GM06990 (cell line): ENCODE measurements around the gene TMEM151A.

ENCODE experiments used
- DNase-seq: peaks from one replicate; pipeline ENCODE4 v3.0.0-alpha.2; 2011; ENCODE audit not compliant: insufficient read length; ENCODE audit errors: extremely low read depth
- H3K27me3 ChIP-seq: replicated peaks from 2 replicates; pipeline ENCODE4 v1.6.0; 2011; ENCODE audit warnings: low read length; ENCODE audit not compliant: control insufficient read depth, insufficient read depth
- H3K36me3 ChIP-seq: 2 replicates; pipeline ENCODE4 v1.5.1; 2011; ENCODE audit warnings: low read length; ENCODE audit not compliant: control insufficient read depth, insufficient read depth
- H3K4me3 ChIP-seq: replicated peaks from 2 replicates; pipeline ENCODE4 v1.5.1; 2011; ENCODE audit warnings: low read depth, mild to moderate bottlenecking, control low read depth, low read length
- TF ChIP-seq, protein P1 (sequence below): IDR thresholded peaks from 2 replicates; pipeline ENCODE4 v1.5.1; 2011; ENCODE audit warnings: low read length, control low read depth, mild to moderate bottlenecking, inconsistent platforms; ENCODE audit not compliant: insufficient read depth, poor library complexity, severe bottlenecking

TMEM151A gene

DNA sequence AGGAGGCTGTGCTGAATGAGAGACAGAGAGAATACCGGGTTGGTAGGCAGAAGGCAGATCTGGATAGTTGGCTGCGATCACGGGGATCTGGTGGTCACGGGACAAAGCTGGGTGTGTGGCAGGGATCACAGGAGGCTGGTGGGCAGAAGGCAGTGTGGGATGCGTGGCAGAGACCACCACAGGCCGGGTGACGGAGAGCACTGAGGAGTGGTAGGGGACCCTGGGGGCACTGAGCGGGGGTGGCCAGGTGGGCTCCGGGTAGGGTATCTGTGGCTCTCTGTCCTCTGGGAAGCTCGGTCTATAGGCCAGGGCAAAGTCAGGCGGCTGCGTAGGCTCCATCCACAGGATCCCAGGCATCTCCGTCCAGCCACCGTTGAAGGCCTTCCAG lies 23.8 kb downstream of the TMEM151A start:
- DNase-seq, result no peak
- Histone ChIP-seq H3K36me3 (no peaks in the 10 kb centered on the region), H3K4me3 (no peak overlapping the region), H3K27me3 (no peaks in the 10 kb centered on the region; the same call in 1 of the 2 replicates)
- TF ChIP-seq, protein P1, sequence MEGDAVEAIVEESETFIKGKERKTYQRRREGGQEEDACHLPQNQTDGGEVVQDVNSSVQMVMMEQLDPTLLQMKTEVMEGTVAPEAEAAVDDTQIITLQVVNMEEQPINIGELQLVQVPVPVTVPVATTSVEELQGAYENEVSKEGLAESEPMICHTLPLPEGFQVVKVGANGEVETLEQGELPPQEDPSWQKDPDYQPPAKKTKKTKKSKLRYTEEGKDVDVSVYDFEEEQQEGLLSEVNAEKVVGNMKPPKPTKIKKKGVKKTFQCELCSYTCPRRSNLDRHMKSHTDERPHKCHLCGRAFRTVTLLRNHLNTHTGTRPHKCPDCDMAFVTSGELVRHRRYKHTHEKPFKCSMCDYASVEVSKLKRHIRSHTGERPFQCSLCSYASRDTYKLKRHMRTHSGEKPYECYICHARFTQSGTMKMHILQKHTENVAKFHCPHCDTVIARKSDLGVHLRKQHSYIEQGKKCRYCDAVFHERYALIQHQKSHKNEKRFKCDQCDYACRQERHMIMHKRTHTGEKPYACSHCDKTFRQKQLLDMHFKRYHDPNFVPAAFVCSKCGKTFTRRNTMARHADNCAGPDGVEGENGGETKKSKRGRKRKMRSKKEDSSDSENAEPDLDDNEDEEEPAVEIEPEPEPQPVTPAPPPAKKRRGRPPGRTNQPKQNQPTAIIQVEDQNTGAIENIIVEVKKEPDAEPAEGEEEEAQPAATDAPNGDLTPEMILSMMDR, result no peak

GRCh38 chr11:66315921-66316811 lies 24.5 kb downstream of the TMEM151A start:
- DNase-seq, result no peak
- TF ChIP-seq, protein P1, result no peak
- Histone ChIP-seq H3K36me3 (no peaks in the 10 kb centered on the region), H3K27me3 (no peaks in the 10 kb centered on the region; the same call in 1 of the 2 replicates), H3K4me3 (no peak overlapping the region)

DNA sequence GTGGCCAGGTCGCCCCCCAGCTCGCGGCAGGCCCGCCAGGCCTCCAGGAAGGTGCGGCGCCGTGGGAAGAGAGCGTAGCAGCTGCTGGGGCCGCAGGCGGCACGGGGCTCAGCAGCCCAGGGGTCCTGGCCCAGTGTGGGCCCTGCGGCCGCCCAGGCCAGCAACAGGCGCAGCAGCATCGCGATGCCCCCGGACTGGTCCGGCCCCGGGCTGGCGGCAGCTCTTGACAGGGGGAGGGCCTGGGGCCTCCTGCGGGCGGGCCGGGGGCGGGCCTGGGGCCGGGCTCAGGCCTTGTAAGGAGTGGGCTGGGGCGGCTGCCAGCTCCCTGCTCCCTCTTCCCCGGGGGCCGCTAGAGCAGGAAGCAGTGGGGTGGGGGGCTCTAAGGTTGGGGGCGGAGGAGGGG lies 25.2 kb downstream of the TMEM151A start, which contains the start of gene CD248:
Gene CD248 (minus strand): TSS at position 196 of the 403 bp plus-strand sequence. CDS start 17 bp downstream, at position 179.
- DNase-seq, result no peak
- Histone ChIP-seq H3K36me3 (no peaks in the 10 kb centered on the region), H3K4me3 (no peak within 1 kb of the TSS), H3K27me3 (no peaks in the 10 kb centered on the region; the same call in 1 of the 2 replicates)
- TF ChIP-seq, protein P1, result no peak

GRCh38 chr11:66317322-66317722 lies 25.6 kb downstream of the TMEM151A start:
- DNase-seq, result no peak
- no peaks in the 10 kb centered on the region; the same call in 1 of the 2 replicates for H3K27me3 ChIP-seq
- no peak overlapping the region for H3K4me3 ChIP-seq
- H3K36me3 ChIP-seq, result no peaks in the 10 kb centered on the region
- TF ChIP-seq, protein P1, result no peak

- TF ChIP-seq, protein P1, result no peak
- Histone ChIP-seq H3K27me3 (no peaks in the 10 kb centered on the region; the same call in 1 of the 2 replicates), H3K4me3 (no peak overlapping the region), H3K36me3 (no peaks in the 10 kb centered on the region)
- peak; percentile 81 for DNase-seq
Measured at GRCh38 chr11:66317723-66318599, 26.3 kb downstream of the TMEM151A start.
